Measurements from ENCODE around the gene ESD. TPM values are rescaled to one million over a fixed set of nuclear protein-coding genes. Genes with fewer than 3 reads are reported as not detected.
"Not testable (repeated sequence)": the region's sequence is repeated elsewhere in the genome, so short reads cannot be mapped to it uniquely, and the experiment has no call there.

ESD gene
- total RNA-seq, 1 experiment from 2014 or later = 73.2 TPM

- Histone ChIP-seq H3K9me2 (replicated peaks; ENCODE audit: low read length) (no peaks in the 10 kb centered on the region), H3F3A (ENCODE audit: low read length, unreplicated experiment) (no peaks in the 10 kb centered on the region), H3K79me2 (ENCODE audit: low read length) (no peaks in the 10 kb centered on the region), H2AFZ (ENCODE audit: low read length) (no peak overlapping the region), H3K27me3 (ENCODE audit: low read length) (no peaks in the 10 kb centered on the region), H3K4me1 (ENCODE audit: insufficient read depth, low read length) (peaks cover 31% of the 10 kb centered on the region), H3K4me3 (ENCODE audit: low read length) (no peak overlapping the region), H3K4me2 (ENCODE audit: low read length) (no peak overlapping the region), H3K27ac (ENCODE audit: low read length) (no peak overlapping the region), H3K9ac (ENCODE audit: low read length) (peak overlapping the region; percentile 19; the same call in 1 of the 2 replicates), H3K9me3 (ENCODE audit: low read length) (no peaks in the 10 kb centered on the region), H3K36me3 (ENCODE audit: low read depth, low read length) (no peaks in the 10 kb centered on the region), H4K20me1 (ENCODE audit: low read length) (no peaks in the 10 kb centered on the region)
- POLR2A ChIA-PET (ENCODE audit: unreplicated experiment) = no interaction called here
- no peak for ATAC-seq
- no peak for DNase-seq
- TF ChIP-seq EZH2phosphoT487 (IDR thresholded peaks at IDR 0.05; ENCODE audit: borderline replicate concordance, low read length) = no peak
- TF ChIP-seq CTCF (conservative IDR thresholded peaks at IDR 0.05; ENCODE audit: low read depth, low read length) = no peak
- no peak for TF ChIP-seq EZH2 (IDR thresholded peaks at IDR 0.05; ENCODE audit: low read length, unreplicated experiment)
- CTCF ChIA-PET = interaction anchor here (0.7 kb wide), 1 partner anchor 67 kb away, joined by 5 read pairs; no protein-coding TSS in a partner anchor
- no TSS peak for BruUV-seq (replicated peaks)
- intact Hi-C loops (cut with micrococcal nuclease) = no loop called here
Observed at GRCh38 chr13:46757640-46758039, 39.3 kb downstream of the ESD start.

GRCh38 chr13:46756977-46757376 lies 40.0 kb downstream of the ESD start:
- Histone ChIP-seq H3K4me2 (ENCODE audit: low read length) (peak overlapping the region; percentile 25; the same call in 1 of the 2 replicates), H2AFZ (ENCODE audit: low read length) (no peak overlapping the region), H3K79me2 (ENCODE audit: low read length) (no peaks in the 10 kb centered on the region), H3K9me2 (replicated peaks; ENCODE audit: low read length) (no peaks in the 10 kb centered on the region), H3K9ac (ENCODE audit: low read length) (peak overlapping the region; percentile 19; the same call in 1 of the 2 replicates), H4K20me1 (ENCODE audit: low read length) (no peaks in the 10 kb centered on the region), H3K9me3 (ENCODE audit: low read length) (no peaks in the 10 kb centered on the region), H3K4me3 (ENCODE audit: low read length) (no peak overlapping the region), H3K27ac (ENCODE audit: low read length) (peak overlapping the region; percentile 44), H3F3A (ENCODE audit: low read length, unreplicated experiment) (no peaks in the 10 kb centered on the region), H3K27me3 (ENCODE audit: low read length) (no peaks in the 10 kb centered on the region), H3K36me3 (ENCODE audit: low read depth, low read length) (no peaks in the 10 kb centered on the region), H3K4me1 (ENCODE audit: insufficient read depth, low read length) (peaks cover 26% of the 10 kb centered on the region)
- intact Hi-C loops (cut with micrococcal nuclease) = no loop called here
- ChIA-PET POLR2A (ENCODE audit: unreplicated experiment) (interaction anchor here (0.6 kb wide), 1 partner anchor 23 kb away, joined by 4 read pairs; no protein-coding TSS in a partner anchor), CTCF (no interaction called here)
- BruUV-seq (replicated peaks) = no TSS peak
- TF ChIP-seq EZH2phosphoT487 (IDR thresholded peaks at IDR 0.05; ENCODE audit: borderline replicate concordance, low read length) (no peak), CTCF (conservative IDR thresholded peaks at IDR 0.05; ENCODE audit: low read depth, low read length) (no peak), EZH2 (IDR thresholded peaks at IDR 0.05; ENCODE audit: low read length, unreplicated experiment) (no peak)
- peak; percentile 78 for ATAC-seq
- peak; percentile 46 for DNase-seq

- POLR2A ChIA-PET (ENCODE audit: unreplicated experiment) = not testable (repeated sequence)
Observed at GRCh38 chr13:46755508-46755907, 41.5 kb downstream of the ESD start.

More at GRCh38 chr13:46755508-46755907, 41.5 kb downstream of the ESD start:
- H3K27me3 ChIP-seq (ENCODE audit: low read length); H2AFZ ChIP-seq (ENCODE audit: low read length); H3F3A ChIP-seq (ENCODE audit: low read length, unreplicated experiment); CTCF ChIA-PET; H3K9ac ChIP-seq (ENCODE audit: low read length); H3K4me3 ChIP-seq (ENCODE audit: low read length); H3K4me2 ChIP-seq (ENCODE audit: low read length); intact Hi-C loops (cut with micrococcal nuclease); H3K79me2 ChIP-seq (ENCODE audit: low read length); BruUV-seq (replicated peaks); H3K27ac ChIP-seq (ENCODE audit: low read length); H3K9me3 ChIP-seq (ENCODE audit: low read length); ATAC-seq; H3K36me3 ChIP-seq (ENCODE audit: low read depth, low read length); DNase-seq; H4K20me1 ChIP-seq (ENCODE audit: low read length); H3K9me2 ChIP-seq (replicated peaks; ENCODE audit: low read length): not testable (repeated sequence)
- peaks cover 20% of the 10 kb centered on the region for H3K4me1 ChIP-seq (ENCODE audit: insufficient read depth, low read length)
